HEK293 (cell line): ENCODE results near the gene RMC1.

ENCODE experiments used
- CTCF ChIA-PET: fragments of 350-600 bp; formaldehyde crosslinking; extraction: SDS; loops from one replicate; lab custom pipeline; 2021; ENCODE audit warnings: antibody characterized with exemption; lab: Yijun Ruan, JAX
- POLR2A ChIA-PET: fragments of 300-600 bp; formaldehyde crosslinking; extraction: SDS; loops from one replicate; lab custom pipeline; 2020; ENCODE audit warnings: antibody characterized with exemption, inconsistent platforms; lab: Yijun Ruan, JAX
- H3K27ac ChIP-seq: fragments of 200-500 bp; sonication (Bioruptor generic); 2 replicates; pipeline ENCODE4 v1.5.1; 2014; ENCODE audit warnings: low read depth, low read length, control low read depth, inconsistent platforms; ENCODE audit errors: extremely low read depth
- H3K36me3 ChIP-seq, 2 experiments: fragments of 200-500 bp in 1 of 2; sonication (Bioruptor generic) in 1 of 2; 1 replicate in 1 of 2; 2 replicates in 1 of 2; pipeline ENCODE4 v1.5.1; 2014 to 2017; ENCODE audit warnings: inconsistent platforms in 2 of 2, low read length in 2 of 2; ENCODE audit not compliant: control insufficient read depth in 2 of 2, insufficient read depth in 1 of 2
- H3K4me1 ChIP-seq: fragments of 200-500 bp; sonication (Bioruptor generic); 2 replicates; pipeline ENCODE4 v1.5.1; 2014; ENCODE audit warnings: mild to moderate bottlenecking, low read length, inconsistent platforms; ENCODE audit not compliant: control insufficient read depth, insufficient read depth
- H3K4me3 ChIP-seq: 2 replicates; pipeline ENCODE4 v1.5.1; 2011; ENCODE audit warnings: low read depth, mild to moderate bottlenecking, control low read depth, low read length, moderate library complexity
- H3K9me3 ChIP-seq: fragments of 200-500 bp; sonication (Bioruptor generic); 2 replicates; pipeline ENCODE4 v1.5.1; 2014; ENCODE audit warnings: low read depth, low read length, inconsistent platforms; ENCODE audit not compliant: control insufficient read depth, insufficient read depth
- KLF10 ChIP-seq: fragments of 450-650 bp; IDR thresholded peaks from 2 replicates; pipeline ENCODE4 v1.5.1; 2018; ENCODE audit warnings: missing biosample characterization, mild to moderate bottlenecking, missing genetic modification characterization
- MEIS1 ChIP-seq: sonication (generic); formaldehyde crosslinking; IDR thresholded peaks from 2 replicates; pipeline ENCODE4 v1.8.1; 2022; ENCODE audit warnings: missing genetic modification reagents, mild to moderate bottlenecking, borderline replicate concordance
- MYNN ChIP-seq: fragments of 450-650 bp; formaldehyde crosslinking; IDR thresholded peaks from 2 replicates; pipeline ENCODE4 v1.5.1; 2016; ENCODE audit warnings: missing biosample characterization, missing genetic modification characterization, borderline replicate concordance
- MZF1 ChIP-seq: fragments of 450-650 bp; formaldehyde crosslinking; IDR thresholded peaks from 2 replicates; pipeline ENCODE4 v1.5.1; 2017; ENCODE audit warnings: missing biosample characterization, missing genetic modification characterization, borderline replicate concordance
- SCRT1 ChIP-seq: fragments of 450-650 bp; formaldehyde crosslinking; IDR thresholded peaks from 2 replicates; pipeline ENCODE4 v1.5.1; 2016; ENCODE audit warnings: missing biosample characterization, missing genetic modification characterization, borderline replicate concordance
- ZNF214 ChIP-seq: fragments of 450-650 bp; formaldehyde crosslinking; IDR thresholded peaks from 2 replicates; pipeline ENCODE4 v1.5.1; 2017; ENCODE audit warnings: missing biosample characterization, mild to moderate bottlenecking, missing genetic modification characterization, borderline replicate concordance
- ZNF416 ChIP-seq: fragments of 450-650 bp; formaldehyde crosslinking; IDR thresholded peaks from 2 replicates; pipeline ENCODE4 v1.5.1; 2016; ENCODE audit warnings: missing biosample characterization, missing genetic modification characterization
- ZNF473 ChIP-seq: fragments of 450-650 bp; formaldehyde crosslinking; IDR thresholded peaks from 2 replicates; pipeline ENCODE4 v1.5.1; 2017; ENCODE audit warnings: missing biosample characterization, missing genetic modification characterization
- ZNF560 ChIP-seq: fragments of 450-650 bp; formaldehyde crosslinking; IDR thresholded peaks from 2 replicates; pipeline ENCODE4 v1.5.1; 2017; ENCODE audit warnings: missing biosample characterization, missing genetic modification characterization, borderline replicate concordance
- ZNF610 ChIP-seq: fragments of 450-650 bp; formaldehyde crosslinking; IDR thresholded peaks from 2 replicates; pipeline ENCODE4 v1.5.1; 2016; ENCODE audit warnings: missing biosample characterization, missing genetic modification characterization, borderline replicate concordance
- ZNF623 ChIP-seq: fragments of 450-650 bp; formaldehyde crosslinking; IDR thresholded peaks from 2 replicates; pipeline ENCODE4 v1.5.1; 2016; ENCODE audit warnings: missing biosample characterization, missing genetic modification characterization
- ZNF777 ChIP-seq: fragments of 450-650 bp; formaldehyde crosslinking; IDR thresholded peaks from 2 replicates; pipeline ENCODE4 v1.5.1; 2017; ENCODE audit warnings: missing biosample characterization, missing genetic modification characterization, borderline replicate concordance
- ZNF837 ChIP-seq: fragments of 450-650 bp; formaldehyde crosslinking; IDR thresholded peaks from 2 replicates; pipeline ENCODE4 v1.5.1; 2016; ENCODE audit warnings: missing biosample characterization, missing genetic modification characterization
- TF ChIP-seq, protein P1 (sequence below): fragments of 450-650 bp; formaldehyde crosslinking; IDR thresholded peaks from 2 replicates; pipeline ENCODE4 v1.5.1; 2016; ENCODE audit warnings: missing biosample characterization, missing genetic modification characterization
- TF ChIP-seq, protein P2 (sequence below): sonication (generic); formaldehyde crosslinking; IDR thresholded peaks from 2 replicates; pipeline ENCODE4 v1.8.1; 2022; ENCODE audit warnings: mild to moderate bottlenecking, moderate library complexity, missing genetic modification reagents
- TF ChIP-seq, protein P3 (sequence below): fragments of 450-650 bp; formaldehyde crosslinking; IDR thresholded peaks from 2 replicates; pipeline ENCODE4 v1.5.1; 2016; ENCODE audit warnings: missing biosample characterization, missing genetic modification characterization, low read depth
- TF ChIP-seq, protein P4 (sequence below): fragments of 450-650 bp; formaldehyde crosslinking; IDR thresholded peaks from 2 replicates; pipeline ENCODE4 v1.5.1; 2016; ENCODE audit warnings: missing biosample characterization, missing genetic modification characterization, low read depth
- TF ChIP-seq, protein P5 (sequence below): fragments of 450-650 bp; formaldehyde crosslinking; conservative IDR thresholded peaks from 2 replicates; pipeline ENCODE4 v1.5.1; 2016; ENCODE audit warnings: low read depth, missing biosample characterization, missing genetic modification characterization
- TF ChIP-seq, protein P6 (sequence below): fragments of 450-650 bp; formaldehyde crosslinking; IDR thresholded peaks from 2 replicates; pipeline ENCODE4 v1.5.1; 2016; ENCODE audit warnings: missing biosample characterization, missing genetic modification characterization

RMC1 gene

DNA sequence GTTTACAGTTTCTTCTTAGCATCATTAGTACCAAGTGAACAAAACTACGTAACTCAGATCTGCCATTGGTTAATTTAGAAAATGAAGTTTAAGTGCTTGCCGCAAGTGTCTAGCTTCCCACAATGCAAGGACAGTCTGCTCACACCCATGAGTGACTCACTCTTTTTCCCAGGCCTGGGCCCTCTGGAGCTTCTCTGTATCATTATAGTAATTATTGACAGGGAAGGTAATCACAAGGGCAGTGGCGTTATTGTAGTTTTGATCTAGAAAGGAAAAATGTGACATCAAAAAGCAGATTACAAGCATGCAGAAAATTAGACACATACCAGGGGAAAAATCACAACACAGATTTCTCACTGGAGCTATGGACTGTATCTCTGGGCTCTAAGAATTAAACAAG, 44.5 kb downstream of the RMC1 start:
- CTCF ChIA-PET, result interaction anchor here (1.1 kb wide), 1 partner anchor 155 kb away, joined by 4 read pairs; no protein-coding TSS in a partner anchor
- Histone ChIP-seq H3K9me3 (no peaks in the 10 kb centered on the region), H3K27ac (no peak overlapping the region), H3K4me1 (no peaks in the 10 kb centered on the region), H3K4me3 (no peak overlapping the region), H3K36me3 (peaks cover 43 to 82% of the 10 kb centered on the region in 2 experiments)
- no peak for TF ChIP-seq ZNF777 (tag by site-specific recombination)
- TF ChIP-seq, protein P1, sequence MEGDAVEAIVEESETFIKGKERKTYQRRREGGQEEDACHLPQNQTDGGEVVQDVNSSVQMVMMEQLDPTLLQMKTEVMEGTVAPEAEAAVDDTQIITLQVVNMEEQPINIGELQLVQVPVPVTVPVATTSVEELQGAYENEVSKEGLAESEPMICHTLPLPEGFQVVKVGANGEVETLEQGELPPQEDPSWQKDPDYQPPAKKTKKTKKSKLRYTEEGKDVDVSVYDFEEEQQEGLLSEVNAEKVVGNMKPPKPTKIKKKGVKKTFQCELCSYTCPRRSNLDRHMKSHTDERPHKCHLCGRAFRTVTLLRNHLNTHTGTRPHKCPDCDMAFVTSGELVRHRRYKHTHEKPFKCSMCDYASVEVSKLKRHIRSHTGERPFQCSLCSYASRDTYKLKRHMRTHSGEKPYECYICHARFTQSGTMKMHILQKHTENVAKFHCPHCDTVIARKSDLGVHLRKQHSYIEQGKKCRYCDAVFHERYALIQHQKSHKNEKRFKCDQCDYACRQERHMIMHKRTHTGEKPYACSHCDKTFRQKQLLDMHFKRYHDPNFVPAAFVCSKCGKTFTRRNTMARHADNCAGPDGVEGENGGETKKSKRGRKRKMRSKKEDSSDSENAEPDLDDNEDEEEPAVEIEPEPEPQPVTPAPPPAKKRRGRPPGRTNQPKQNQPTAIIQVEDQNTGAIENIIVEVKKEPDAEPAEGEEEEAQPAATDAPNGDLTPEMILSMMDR (tag by site-specific recombination), result no peak
- TF ChIP-seq, protein P2, sequence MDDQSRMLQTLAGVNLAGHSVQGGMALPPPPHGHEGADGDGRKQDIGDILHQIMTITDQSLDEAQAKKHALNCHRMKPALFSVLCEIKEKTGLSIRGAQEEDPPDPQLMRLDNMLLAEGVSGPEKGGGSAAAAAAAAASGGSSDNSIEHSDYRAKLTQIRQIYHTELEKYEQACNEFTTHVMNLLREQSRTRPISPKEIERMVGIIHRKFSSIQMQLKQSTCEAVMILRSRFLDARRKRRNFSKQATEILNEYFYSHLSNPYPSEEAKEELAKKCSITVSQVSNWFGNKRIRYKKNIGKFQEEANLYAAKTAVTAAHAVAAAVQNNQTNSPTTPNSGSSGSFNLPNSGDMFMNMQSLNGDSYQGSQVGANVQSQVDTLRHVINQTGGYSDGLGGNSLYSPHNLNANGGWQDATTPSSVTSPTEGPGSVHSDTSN (CRISPR knock-in tag), result no peak
- TF ChIP-seq, protein P3, sequence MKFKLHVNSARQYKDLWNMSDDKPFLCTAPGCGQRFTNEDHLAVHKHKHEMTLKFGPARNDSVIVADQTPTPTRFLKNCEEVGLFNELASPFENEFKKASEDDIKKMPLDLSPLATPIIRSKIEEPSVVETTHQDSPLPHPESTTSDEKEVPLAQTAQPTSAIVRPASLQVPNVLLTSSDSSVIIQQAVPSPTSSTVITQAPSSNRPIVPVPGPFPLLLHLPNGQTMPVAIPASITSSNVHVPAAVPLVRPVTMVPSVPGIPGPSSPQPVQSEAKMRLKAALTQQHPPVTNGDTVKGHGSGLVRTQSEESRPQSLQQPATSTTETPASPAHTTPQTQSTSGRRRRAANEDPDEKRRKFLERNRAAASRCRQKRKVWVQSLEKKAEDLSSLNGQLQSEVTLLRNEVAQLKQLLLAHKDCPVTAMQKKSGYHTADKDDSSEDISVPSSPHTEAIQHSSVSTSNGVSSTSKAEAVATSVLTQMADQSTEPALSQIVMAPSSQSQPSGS (tag by site-specific recombination), result no peak
- no peak for TF ChIP-seq ZNF416 (tag by site-specific recombination)
- POLR2A ChIA-PET, result no interaction called here

DNA sequence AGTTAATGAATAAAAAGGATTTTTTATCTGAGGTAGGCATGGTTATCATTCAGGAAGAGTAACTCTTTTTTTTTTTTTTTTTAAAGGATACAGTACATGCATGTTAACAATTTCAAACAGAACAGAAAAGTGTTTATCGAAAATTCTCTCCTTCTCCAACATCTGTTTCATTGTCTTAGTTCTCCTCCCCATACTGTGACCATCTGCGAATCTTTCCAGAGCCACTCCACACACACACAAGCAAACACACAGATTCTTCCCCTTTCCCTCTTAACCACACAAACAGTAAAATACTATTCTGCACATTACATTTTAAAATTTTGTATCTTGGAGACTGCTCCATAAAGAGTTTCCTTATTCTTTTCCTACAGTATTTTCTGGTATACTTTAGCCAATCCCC, 45.0 kb downstream of the RMC1 start:
- TF ChIP-seq MZF1 (no peak), MEIS1 (CRISPR knock-in tag) (no peak), KLF10 (tag by site-specific recombination) (no peak), MYNN (no peak), ZNF610 (tag by site-specific recombination) (no peak)
- TF ChIP-seq, protein P4, sequence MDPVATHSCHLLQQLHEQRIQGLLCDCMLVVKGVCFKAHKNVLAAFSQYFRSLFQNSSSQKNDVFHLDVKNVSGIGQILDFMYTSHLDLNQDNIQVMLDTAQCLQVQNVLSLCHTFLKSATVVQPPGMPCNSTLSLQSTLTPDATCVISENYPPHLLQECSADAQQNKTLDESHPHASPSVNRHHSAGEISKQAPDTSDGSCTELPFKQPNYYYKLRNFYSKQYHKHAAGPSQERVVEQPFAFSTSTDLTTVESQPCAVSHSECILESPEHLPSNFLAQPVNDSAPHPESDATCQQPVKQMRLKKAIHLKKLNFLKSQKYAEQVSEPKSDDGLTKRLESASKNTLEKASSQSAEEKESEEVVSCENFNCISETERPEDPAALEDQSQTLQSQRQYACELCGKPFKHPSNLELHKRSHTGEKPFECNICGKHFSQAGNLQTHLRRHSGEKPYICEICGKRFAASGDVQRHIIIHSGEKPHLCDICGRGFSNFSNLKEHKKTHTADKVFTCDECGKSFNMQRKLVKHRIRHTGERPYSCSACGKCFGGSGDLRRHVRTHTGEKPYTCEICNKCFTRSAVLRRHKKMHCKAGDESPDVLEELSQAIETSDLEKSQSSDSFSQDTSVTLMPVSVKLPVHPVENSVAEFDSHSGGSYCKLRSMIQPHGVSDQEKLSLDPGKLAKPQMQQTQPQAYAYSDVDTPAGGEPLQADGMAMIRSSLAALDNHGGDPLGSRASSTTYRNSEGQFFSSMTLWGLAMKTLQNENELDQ (tag by site-specific recombination), result no peak
- TF ChIP-seq, all 188 proteins: peak for 0
- POLR2A ChIA-PET, result no interaction called here
- Histone ChIP-seq H3K4me3 (no peak overlapping the region), H3K36me3 (peaks cover 40 to 83% of the 10 kb centered on the region in 2 experiments), H3K27ac (no peak overlapping the region), H3K4me1 (no peaks in the 10 kb centered on the region), H3K9me3 (no peaks in the 10 kb centered on the region)
- CTCF ChIA-PET, result interaction anchor here (1.1 kb wide), 1 partner anchor 155 kb away, joined by 4 read pairs; no protein-coding TSS in a partner anchor

DNA sequence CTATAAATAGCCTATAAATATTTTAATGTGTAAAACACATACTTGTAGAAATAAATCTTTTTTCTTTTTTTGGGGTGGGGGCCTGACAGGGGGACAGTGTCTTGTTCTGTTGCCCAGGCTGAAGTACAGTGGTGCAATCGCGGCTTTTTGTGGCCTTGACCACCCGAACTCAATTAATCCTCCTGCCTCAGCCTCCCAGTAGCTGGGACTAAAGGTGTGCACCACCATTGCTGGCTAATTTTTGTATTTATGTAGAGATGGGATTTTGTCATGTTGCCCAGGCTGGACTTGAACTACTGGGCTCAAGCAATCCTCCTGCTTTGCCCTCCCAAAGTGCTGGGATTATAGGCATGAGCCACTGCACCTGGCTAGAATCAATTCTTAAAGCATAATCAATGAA, 45.4 kb downstream of the RMC1 start:
- no peaks in the 10 kb centered on the region for H3K4me1 ChIP-seq
- H3K9me3 ChIP-seq, result no peaks in the 10 kb centered on the region
- H3K4me3 ChIP-seq, result no peak overlapping the region
- H3K27ac ChIP-seq, result no peak overlapping the region
- CTCF ChIA-PET, result interaction anchor here (1.0 to 1.2 kb wide), 2 partner anchors 50 to 155 kb away, joined by 3 read pairs; no protein-coding TSS in a partner anchor
- peaks cover 37 to 83% of the 10 kb centered on the region in 2 experiments for H3K36me3 ChIP-seq
- POLR2A ChIA-PET, result no interaction called here
- TF ChIP-seq ZNF473 (no peak), ZNF560 (tag by site-specific recombination) (no peak), ZNF214 (tag by site-specific recombination) (no peak), ZNF837 (no peak), SCRT1 (tag by site-specific recombination) (no peak), ZNF623 (tag by site-specific recombination) (no peak)
- TF ChIP-seq, protein P5, sequence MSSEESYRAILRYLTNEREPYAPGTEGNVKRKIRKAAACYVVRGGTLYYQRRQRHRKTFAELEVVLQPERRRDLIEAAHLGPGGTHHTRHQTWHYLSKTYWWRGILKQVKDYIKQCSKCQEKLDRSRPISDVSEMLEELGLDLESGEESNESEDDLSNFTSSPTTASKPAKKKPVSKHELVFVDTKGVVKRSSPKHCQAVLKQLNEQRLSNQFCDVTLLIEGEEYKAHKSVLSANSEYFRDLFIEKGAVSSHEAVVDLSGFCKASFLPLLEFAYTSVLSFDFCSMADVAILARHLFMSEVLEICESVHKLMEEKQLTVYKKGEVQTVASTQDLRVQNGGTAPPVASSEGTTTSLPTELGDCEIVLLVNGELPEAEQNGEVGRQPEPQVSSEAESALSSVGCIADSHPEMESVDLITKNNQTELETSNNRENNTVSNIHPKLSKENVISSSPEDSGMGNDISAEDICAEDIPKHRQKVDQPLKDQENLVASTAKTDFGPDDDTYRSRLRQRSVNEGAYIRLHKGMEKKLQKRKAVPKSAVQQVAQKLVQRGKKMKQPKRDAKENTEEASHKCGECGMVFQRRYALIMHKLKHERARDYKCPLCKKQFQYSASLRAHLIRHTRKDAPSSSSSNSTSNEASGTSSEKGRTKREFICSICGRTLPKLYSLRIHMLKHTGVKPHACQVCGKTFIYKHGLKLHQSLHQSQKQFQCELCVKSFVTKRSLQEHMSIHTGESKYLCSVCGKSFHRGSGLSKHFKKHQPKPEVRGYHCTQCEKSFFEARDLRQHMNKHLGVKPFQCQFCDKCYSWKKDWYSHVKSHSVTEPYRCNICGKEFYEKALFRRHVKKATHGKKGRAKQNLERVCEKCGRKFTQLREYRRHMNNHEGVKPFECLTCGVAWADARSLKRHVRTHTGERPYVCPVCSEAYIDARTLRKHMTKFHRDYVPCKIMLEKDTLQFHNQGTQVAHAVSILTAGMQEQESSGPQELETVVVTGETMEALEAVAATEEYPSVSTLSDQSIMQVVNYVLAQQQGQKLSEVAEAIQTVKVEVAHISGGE (tag by site-specific recombination), result no peak
- TF ChIP-seq, protein P6, sequence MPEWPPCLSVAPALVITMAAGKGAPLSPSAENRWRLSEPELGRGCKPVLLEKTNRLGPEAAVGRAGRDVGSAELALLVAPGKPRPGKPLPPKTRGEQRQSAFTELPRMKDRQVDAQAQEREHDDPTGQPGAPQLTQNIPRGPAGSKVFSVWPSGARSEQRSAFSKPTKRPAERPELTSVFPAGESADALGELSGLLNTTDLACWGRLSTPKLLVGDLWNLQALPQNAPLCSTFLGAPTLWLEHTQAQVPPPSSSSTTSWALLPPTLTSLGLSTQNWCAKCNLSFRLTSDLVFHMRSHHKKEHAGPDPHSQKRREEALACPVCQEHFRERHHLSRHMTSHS (tag by site-specific recombination), result no peak
